NT2/D1 (cell line): ENCODE measurements around the gene GARIN5B.

Experiments
- DNase-seq: peaks from one replicate; pipeline ENCODE4 v3.0.0-alpha.2; 2011; ENCODE audit warnings: low read depth, low spot score
- H3K27me3 ChIP-seq: 2 replicates; pipeline ENCODE4 v1.6.0; 2011; ENCODE audit warnings: mild to moderate bottlenecking; ENCODE audit not compliant: insufficient read length, insufficient read depth
- H3K36me3 ChIP-seq: 2 replicates; pipeline ENCODE4 v1.6.1; 2011; ENCODE audit warnings: mild to moderate bottlenecking, low read length, mixed read lengths; ENCODE audit not compliant: insufficient read depth, insufficient read length
- H3K4me1 ChIP-seq: 2 replicates; pipeline ENCODE4 v1.5.1; 2011; ENCODE audit not compliant: insufficient read depth, insufficient read length
- H3K4me3 ChIP-seq: 2 replicates; pipeline ENCODE4 v1.5.1; 2011; ENCODE audit warnings: low read depth; ENCODE audit not compliant: insufficient read length
- H3K9ac ChIP-seq: 2 replicates; pipeline ENCODE4 v1.6.0; 2011; ENCODE audit warnings: low read depth; ENCODE audit not compliant: insufficient read length
- H3K9me3 ChIP-seq: 2 replicates; pipeline ENCODE4 v1.5.1; 2011; ENCODE audit warnings: mild to moderate bottlenecking, low read length; ENCODE audit not compliant: insufficient read depth
- SUZ12 ChIP-seq: IDR thresholded peaks from 2 replicates; pipeline ENCODE4 v1.6.1; 2011; ENCODE audit not compliant: insufficient read length, insufficient read depth; ENCODE audit errors: extremely low read depth
- YY1 ChIP-seq: IDR thresholded peaks from 2 replicates; pipeline ENCODE4 v1.6.1; 2011; ENCODE audit not compliant: insufficient read length, insufficient read depth
- ZNF274 ChIP-seq: IDR thresholded peaks from 2 replicates; pipeline ENCODE4 v1.6.1; 2011; ENCODE audit warnings: mild to moderate bottlenecking, low read depth, low read length

GARIN5B gene

DNA sequence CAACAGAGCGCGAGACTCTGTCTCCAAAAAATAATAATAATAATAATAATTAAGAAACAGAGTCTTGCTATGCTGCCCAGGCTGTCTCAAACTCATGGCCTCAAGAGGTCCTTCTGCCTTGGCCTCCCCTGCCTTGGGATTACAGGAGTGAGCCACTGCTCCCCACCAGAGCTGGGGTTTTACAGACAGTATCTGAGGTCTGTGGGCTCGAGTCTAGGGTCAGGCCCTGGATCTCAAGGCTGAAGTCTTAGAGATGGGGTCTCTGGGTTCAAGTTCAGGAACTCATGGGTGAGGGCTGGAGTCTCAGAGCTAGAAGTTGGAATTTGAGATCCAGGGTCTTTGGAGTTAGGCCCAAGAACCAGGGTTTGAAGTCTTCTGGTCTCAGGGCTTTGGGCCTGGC lies 3.7 kb upstream of the GARIN5B start:
- H3K27me3 ChIP-seq: peaks cover 13% of the 10 kb centered on the region
- H3K9ac ChIP-seq: no peak overlapping the region
- H3K9me3 ChIP-seq: no peaks in the 10 kb centered on the region
- TF ChIP-seq ZNF274: no peak
- TF ChIP-seq SUZ12: no peak
- no peak for TF ChIP-seq YY1
- peaks cover 24% of the 10 kb centered on the region for H3K36me3 ChIP-seq
- no peak overlapping the region for H3K4me3 ChIP-seq
- DNase-seq: no peak
- peaks cover 7% of the 10 kb centered on the region for H3K4me1 ChIP-seq

DNA sequence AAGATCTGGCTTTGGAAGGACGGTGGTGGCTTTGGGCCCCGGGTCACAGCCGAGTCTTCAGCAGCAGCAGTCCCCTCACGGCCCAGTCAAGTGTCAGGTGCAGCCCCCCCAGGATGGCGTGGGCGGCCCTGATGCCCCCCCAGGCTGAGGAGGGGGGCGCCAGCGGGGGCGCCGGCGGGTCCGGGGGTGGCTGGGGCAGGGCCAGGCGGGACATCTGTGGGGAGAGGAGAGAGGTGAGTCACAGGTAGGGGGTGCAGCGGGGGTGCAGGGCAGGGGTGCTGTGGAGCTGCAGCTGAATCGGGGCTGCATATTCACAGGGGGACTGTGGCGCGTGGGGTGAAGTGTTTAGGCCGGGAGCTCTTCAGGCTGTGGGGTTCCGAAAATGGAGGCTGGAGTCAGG lies 2.9 kb upstream of the GARIN5B start:
- Histone ChIP-seq H3K9ac (no peak overlapping the region), H3K4me3 (no peak overlapping the region), H3K27me3 (peaks cover 6% of the 10 kb centered on the region), H3K36me3 (peaks cover 24% of the 10 kb centered on the region), H3K4me1 (peaks cover 7% of the 10 kb centered on the region), H3K9me3 (no peaks in the 10 kb centered on the region)
- TF ChIP-seq SUZ12 (no peak), ZNF274 (no peak), YY1 (no peak)
- DNase-seq: no peak

- H3K9ac ChIP-seq: no peak overlapping the region
- peaks cover 7% of the 10 kb centered on the region for H3K4me1 ChIP-seq
- peaks cover 24% of the 10 kb centered on the region for H3K36me3 ChIP-seq
- no peak overlapping the region for H3K4me3 ChIP-seq
- TF ChIP-seq ZNF274: no peak
- TF ChIP-seq YY1: no peak
- TF ChIP-seq SUZ12: no peak
- H3K27me3 ChIP-seq: no peaks in the 10 kb centered on the region
- no peaks in the 10 kb centered on the region for H3K9me3 ChIP-seq
- no peak for DNase-seq
Measured at GRCh38 chr19:55365245-55365644, 2.2 kb upstream of the GARIN5B start.

GRCh38 chr19:55362174-55362989 lies 678 bp downstream of the GARIN5B start:
- H3K9ac ChIP-seq: no peak overlapping the region
- peaks cover 16% of the 10 kb centered on the region for H3K36me3 ChIP-seq
- no peak for DNase-seq
- H3K9me3 ChIP-seq: no peaks in the 10 kb centered on the region
- H3K4me1 ChIP-seq: peaks cover 5% of the 10 kb centered on the region
- H3K4me3 ChIP-seq: no peak overlapping the region
- TF ChIP-seq YY1 (no peak), ZNF274 (no peak), SUZ12 (no peak)
- peaks cover 10% of the 10 kb centered on the region for H3K27me3 ChIP-seq

DNA sequence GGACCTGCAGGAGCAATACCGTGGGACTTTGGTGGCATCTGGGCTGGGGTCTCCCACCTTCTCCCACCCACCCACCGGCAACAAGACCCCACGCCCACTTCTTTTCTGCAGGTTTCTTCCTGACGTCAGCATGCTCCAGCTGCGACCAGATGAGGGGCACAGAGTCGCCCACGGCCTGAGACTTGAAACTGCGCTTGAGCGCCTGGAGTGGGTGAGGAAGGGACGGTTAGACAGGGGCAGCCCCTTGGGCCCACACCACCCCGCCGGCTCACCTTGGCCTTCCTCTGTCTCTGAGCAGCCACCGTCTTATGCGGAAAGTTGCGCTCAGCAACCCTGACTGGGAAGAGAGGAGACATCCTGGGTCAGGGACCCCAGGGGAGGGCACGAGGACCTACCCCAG lies 2.2 kb downstream of the GARIN5B start:
- no peak for DNase-seq
- no peak overlapping the region for H3K9ac ChIP-seq
- H3K4me1 ChIP-seq: peaks cover 5% of the 10 kb centered on the region
- peaks cover 20% of the 10 kb centered on the region for H3K27me3 ChIP-seq
- peaks cover 6% of the 10 kb centered on the region for H3K36me3 ChIP-seq
- H3K9me3 ChIP-seq: no peaks in the 10 kb centered on the region
- TF ChIP-seq SUZ12 (no peak), YY1 (no peak), ZNF274 (no peak)
- no peak overlapping the region for H3K4me3 ChIP-seq

- Histone ChIP-seq H3K27me3 (peaks cover 31% of the 10 kb centered on the region), H3K9ac (no peak overlapping the region)
Measured at GRCh38 chr19:55358943-55359908, 3.8 kb downstream of the GARIN5B start.

DNA sequence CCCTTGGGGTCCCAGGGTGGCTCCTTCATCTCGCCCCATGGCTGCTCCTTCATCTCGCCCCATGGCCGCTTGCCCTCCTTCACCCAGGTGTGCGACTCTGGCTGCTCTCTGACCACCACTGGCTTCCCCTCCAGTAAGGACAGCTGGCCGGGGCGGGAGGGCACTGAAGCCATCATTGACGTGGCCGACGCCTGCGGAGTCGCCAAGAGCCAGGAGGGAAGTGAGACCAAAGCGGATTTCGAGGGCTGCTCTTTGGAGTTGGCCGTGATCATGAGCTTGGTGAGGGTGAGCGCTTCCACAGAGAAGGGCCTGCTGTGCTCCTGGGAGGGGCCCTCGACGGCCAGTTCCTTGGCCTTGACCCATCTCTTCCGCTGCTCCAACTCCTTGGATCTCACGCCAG lies 4.6 kb downstream of the GARIN5B start:
- no peak for DNase-seq
- no peaks in the 10 kb centered on the region for H3K9me3 ChIP-seq
- peaks cover 35% of the 10 kb centered on the region for H3K27me3 ChIP-seq
- H3K36me3 ChIP-seq: no peaks in the 10 kb centered on the region
- no peaks in the 10 kb centered on the region for H3K4me1 ChIP-seq
- no peak overlapping the region for H3K4me3 ChIP-seq
- H3K9ac ChIP-seq: no peak overlapping the region
- TF ChIP-seq ZNF274 (no peak), SUZ12 (no peak), YY1 (no peak)

More at GRCh38 chr19:55358943-55359908, 3.8 kb downstream of the GARIN5B start:
- DNase-seq: no peak
- no peak for TF ChIP-seq YY1
- TF ChIP-seq ZNF274: no peak
- no peak for TF ChIP-seq SUZ12
- no peaks in the 10 kb centered on the region for H3K36me3 ChIP-seq
- H3K4me3 ChIP-seq: no peak overlapping the region
- peaks cover 3% of the 10 kb centered on the region for H3K4me1 ChIP-seq
- no peaks in the 10 kb centered on the region for H3K9me3 ChIP-seq
